Peyer's patch (tissue), 4 donors: ENCODE results near the gene CCNI2.

Experiments
- CTCF ChIP-seq, 6 experiments: fragments of 450-650 bp in 4 of 6; fragments of 200-600 bp in 2 of 6; sonication (generic) in 1 of 6; IDR thresholded peaks; one replicate each; pipeline ENCODE4 v1.5.1; 2017 to 2019; ENCODE audit warnings: antibody characterized with exemption in 6 of 6, mild to moderate bottlenecking in 3 of 6, moderate library complexity in 1 of 6
- POLR2A ChIP-seq, 2 donors: fragments of 450-650 bp; IDR thresholded peaks; one replicate each; pipeline ENCODE4 v1.5.1; 2017; ENCODE audit warnings: antibody characterized with exemption in 2 of 2, mild to moderate bottlenecking in 2 of 2, moderate library complexity in 2 of 2

- TF ChIP-seq CTCF (IDR thresholded peaks at IDR 0.05) (no peak), POLR2A (IDR thresholded peaks at IDR 0.05) (no peak)
Observed at GRCh38 chr5:132734687-132735086, 12.5 kb upstream of the CCNI2 start.
